B cell (primary cell): ENCODE data around the gene IWS1.

Source experiments
- EZH2 ChIP-seq: IDR thresholded peaks from 2 replicates; pipeline ENCODE4 v1.6.1; 2012; ENCODE audit warnings: borderline replicate concordance, low read depth, mild to moderate bottlenecking, moderate library complexity, low read length; ENCODE audit not compliant: insufficient read depth, poor library complexity, severe bottlenecking
- TF ChIP-seq, protein P1 (sequence below): fragments of 200-600 bp; IDR thresholded peaks from one replicate; pipeline ENCODE4 v1.8.0; 2022; ENCODE audit warnings: antibody characterized with exemption, mild to moderate bottlenecking

GRCh38 chr2:127568128-127568527, 41.8 kb upstream of the IWS1 start:
- TF ChIP-seq, protein P1, sequence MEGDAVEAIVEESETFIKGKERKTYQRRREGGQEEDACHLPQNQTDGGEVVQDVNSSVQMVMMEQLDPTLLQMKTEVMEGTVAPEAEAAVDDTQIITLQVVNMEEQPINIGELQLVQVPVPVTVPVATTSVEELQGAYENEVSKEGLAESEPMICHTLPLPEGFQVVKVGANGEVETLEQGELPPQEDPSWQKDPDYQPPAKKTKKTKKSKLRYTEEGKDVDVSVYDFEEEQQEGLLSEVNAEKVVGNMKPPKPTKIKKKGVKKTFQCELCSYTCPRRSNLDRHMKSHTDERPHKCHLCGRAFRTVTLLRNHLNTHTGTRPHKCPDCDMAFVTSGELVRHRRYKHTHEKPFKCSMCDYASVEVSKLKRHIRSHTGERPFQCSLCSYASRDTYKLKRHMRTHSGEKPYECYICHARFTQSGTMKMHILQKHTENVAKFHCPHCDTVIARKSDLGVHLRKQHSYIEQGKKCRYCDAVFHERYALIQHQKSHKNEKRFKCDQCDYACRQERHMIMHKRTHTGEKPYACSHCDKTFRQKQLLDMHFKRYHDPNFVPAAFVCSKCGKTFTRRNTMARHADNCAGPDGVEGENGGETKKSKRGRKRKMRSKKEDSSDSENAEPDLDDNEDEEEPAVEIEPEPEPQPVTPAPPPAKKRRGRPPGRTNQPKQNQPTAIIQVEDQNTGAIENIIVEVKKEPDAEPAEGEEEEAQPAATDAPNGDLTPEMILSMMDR = no peak
- TF ChIP-seq EZH2 = no peak
